ENCODE data around the gene TRAPPC14.
"Not testable (repeated sequence)": the region's sequence is repeated elsewhere in the genome, so short reads cannot be mapped to it uniquely, and the experiment has no call there.

The TRAPPC14 gene

GRCh38 chr7:100191775-100192174 is 33.3 kb upstream of the TRAPPC14 start:
- H3K4me3 ChIP-seq (ENCODE audit: low read length), result no peak overlapping the region
- DNase-seq (ENCODE audit: low read depth), result no peak
- TF ChIP-seq, protein P1, sequence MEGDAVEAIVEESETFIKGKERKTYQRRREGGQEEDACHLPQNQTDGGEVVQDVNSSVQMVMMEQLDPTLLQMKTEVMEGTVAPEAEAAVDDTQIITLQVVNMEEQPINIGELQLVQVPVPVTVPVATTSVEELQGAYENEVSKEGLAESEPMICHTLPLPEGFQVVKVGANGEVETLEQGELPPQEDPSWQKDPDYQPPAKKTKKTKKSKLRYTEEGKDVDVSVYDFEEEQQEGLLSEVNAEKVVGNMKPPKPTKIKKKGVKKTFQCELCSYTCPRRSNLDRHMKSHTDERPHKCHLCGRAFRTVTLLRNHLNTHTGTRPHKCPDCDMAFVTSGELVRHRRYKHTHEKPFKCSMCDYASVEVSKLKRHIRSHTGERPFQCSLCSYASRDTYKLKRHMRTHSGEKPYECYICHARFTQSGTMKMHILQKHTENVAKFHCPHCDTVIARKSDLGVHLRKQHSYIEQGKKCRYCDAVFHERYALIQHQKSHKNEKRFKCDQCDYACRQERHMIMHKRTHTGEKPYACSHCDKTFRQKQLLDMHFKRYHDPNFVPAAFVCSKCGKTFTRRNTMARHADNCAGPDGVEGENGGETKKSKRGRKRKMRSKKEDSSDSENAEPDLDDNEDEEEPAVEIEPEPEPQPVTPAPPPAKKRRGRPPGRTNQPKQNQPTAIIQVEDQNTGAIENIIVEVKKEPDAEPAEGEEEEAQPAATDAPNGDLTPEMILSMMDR (conservative IDR thresholded peaks at IDR 0.05; ENCODE audit: low read depth, low read length), result no peak

DNA sequence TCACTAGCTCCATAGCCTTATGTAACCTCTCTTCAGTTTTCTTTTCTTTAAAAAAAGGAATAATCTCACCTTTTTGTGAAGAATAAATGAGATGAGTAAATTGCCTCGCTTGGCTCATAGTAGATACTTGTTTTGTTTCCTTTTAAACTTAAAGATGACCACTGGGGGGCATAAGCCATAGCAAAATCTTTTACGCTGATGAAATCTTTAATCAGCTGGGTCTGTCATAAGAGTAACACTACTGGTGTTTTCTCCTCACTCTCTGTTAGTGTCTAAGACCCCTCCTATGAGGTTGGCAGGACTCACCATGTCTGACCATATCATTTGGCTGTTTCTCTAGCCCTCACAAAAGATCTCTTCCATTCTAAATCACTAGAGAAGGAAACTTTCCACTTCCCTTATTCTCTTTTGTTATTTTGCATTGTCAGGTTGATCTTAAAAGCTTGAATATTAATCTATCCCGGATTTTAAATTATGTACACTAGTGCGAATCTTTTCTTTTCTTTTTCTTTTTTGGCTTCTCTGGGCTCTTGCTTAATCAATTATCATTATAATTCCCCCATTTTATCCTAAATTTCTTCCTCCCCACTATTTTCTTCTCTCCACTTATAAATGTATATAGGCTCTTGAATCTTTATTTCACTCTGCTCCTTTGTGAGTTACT is 31.7 kb upstream of the TRAPPC14 start:
- DNase-seq (ENCODE audit: low read depth), result no peak
- no peak overlapping the region for H3K4me3 ChIP-seq (ENCODE audit: low read length)
- TF ChIP-seq, protein P1 (conservative IDR thresholded peaks at IDR 0.05; ENCODE audit: low read depth, low read length), result peak; percentile 38

GRCh38 chr7:100189061-100189460 is 30.5 kb upstream of the TRAPPC14 start:
- DNase-seq (ENCODE audit: low read depth), result no peak
- TF ChIP-seq, protein P1 (conservative IDR thresholded peaks at IDR 0.05; ENCODE audit: low read depth, low read length), result peak; percentile 9
- H3K4me3 ChIP-seq (ENCODE audit: low read length), result no peak overlapping the region

- H3K4me3 ChIP-seq (ENCODE audit: low read length), result no peak overlapping the region
- TF ChIP-seq, protein P1 (conservative IDR thresholded peaks at IDR 0.05; ENCODE audit: low read depth, low read length), result no peak
- no peak for DNase-seq (ENCODE audit: low read depth)
Measured at GRCh38 chr7:100185726-100186125, 27.2 kb upstream of the TRAPPC14 start.

DNA sequence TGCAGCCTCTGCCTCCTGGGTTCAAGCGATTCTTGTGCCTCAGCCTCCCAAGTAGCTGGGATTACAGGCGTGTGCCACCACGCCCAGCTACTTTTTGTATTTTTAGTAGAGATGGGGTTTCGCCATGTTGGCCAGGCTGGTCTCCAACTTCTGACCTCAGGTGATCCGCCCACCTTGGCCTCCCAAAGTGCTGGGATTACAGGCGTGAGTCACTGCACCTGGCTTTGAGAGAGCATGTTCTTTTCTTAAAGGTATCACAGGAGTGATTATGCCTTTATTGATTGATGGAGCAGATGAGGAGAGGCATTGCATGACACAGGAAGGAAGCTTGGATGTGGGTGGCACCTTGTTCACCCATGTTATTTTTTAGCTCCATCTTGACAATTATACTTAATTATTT is 24.6 kb upstream of the TRAPPC14 start:
- not testable (repeated sequence) for H3K4me3 ChIP-seq (ENCODE audit: low read length); DNase-seq (ENCODE audit: low read depth)

DNA sequence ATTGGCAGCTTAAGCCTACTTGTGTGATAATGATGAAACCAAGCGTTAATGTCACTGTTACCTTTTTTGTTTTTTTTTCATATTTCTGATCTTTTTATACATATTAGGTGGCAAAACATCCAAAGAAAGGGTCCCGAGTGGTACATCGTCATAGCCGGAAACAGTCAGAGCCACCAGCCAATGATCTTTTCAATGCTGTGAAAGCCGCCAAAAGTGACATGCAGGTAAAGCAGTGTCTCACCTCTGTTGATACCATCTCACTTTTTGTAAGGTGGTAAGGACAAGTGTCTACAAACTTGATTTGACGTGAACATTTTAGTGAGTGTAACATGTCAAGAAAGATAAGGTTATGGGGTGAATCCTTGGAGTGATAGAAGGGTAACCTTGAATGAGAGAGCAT is 24.1 kb upstream of the TRAPPC14 start:
- DNase-seq (ENCODE audit: low read depth); H3K4me3 ChIP-seq (ENCODE audit: low read length): not testable (repeated sequence)

- DNase-seq (ENCODE audit: low read depth); H3K4me3 ChIP-seq (ENCODE audit: low read length): not testable (repeated sequence)
Measured at GRCh38 chr7:100180084-100180483, 21.6 kb upstream of the TRAPPC14 start.

DNA sequence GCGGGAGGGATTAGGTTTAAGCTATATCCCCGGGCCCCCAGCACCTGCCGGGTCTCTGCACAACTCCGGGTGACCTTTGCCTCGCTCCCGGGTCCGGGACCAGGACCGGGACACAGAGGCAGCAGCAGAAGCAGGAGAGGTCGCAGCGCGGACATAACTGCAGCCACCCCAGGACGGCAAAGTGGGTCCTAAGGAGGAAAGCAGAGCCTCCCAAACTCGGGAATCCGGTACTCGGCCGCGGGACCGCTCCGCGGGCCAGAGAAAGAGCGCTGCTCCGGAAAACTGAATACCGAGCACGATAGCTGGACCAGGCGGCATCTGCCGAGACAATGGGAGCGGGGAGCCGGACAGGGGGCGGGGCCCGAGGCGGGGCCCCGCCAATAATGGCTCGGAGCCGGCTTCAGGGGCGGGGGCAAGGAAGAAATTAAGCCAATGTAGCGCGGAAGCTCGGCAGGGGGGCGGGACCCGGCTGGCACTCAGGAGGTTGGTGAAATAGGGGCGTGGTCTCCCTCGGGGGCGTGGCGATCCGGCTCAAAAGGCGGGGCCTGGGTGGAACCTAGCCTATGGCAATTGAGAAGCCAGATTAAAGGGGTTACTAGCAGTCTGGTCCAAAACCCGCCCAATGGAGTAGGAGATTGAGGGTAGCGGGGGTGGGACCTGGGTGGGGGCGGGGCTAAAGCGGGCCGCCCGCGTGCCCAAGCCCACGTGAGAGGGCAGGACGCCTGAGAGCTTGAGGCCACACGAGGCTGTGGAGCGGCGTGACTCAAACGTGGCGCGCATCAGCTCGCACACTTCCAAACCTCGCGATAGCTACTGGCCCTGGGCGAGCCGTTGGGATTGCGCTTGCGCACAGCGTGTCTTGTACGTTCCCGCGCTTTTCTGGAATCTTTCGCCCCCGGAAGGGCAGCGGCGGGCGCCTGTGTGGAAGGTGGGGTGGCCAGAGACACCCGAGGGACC is 18.8 kb upstream of the TRAPPC14 start, which contains the start of the genes GPC2 and STAG3:
Gene GPC2, minus strand, starts transcription at position 337 of the 957 bp plus-strand sequence. Its CDS starts 182 bp downstream, at position 155.
Gene STAG3, plus strand, starts transcription at position 874 of the 957 bp plus-strand sequence. CDS start 2,639 bp downstream, outside the sequence.
- H3K4me3 ChIP-seq (ENCODE audit: low read length), result peak within 1 kb of the TSS; percentile 94
- DNase-seq (ENCODE audit: low read depth), result peak; percentile 84
- TF ChIP-seq, protein P1 (conservative IDR thresholded peaks at IDR 0.05; ENCODE audit: low read depth, low read length), result no peak

Measured in retinal pigment epithelial cell (primary cell).